Cardiac muscle cell (in vitro differentiated cells and primary cell): Measurements from ENCODE around the gene ARNT2. TPM values are rescaled to one million over a fixed set of nuclear protein-coding genes. Genes with fewer than 3 reads are reported as not detected.

Experiments used
- DNase-seq, 2 donors: peaks; one replicate each; pipeline versions ENCODE4 v3.0.0 to v3.0.0-alpha.2; 2010 to 2017; ENCODE audit warnings: low read depth in 1 of 2, low spot score in 1 of 2
- H3K27ac ChIP-seq: fragments of 200-600 bp; sonication (generic); 2 replicates; pipeline ENCODE4 v1.5.1; 2016
- H3K27me3 ChIP-seq: fragments of 200-600 bp; sonication (generic); 2 replicates; pipeline ENCODE4 v1.6.0; 2016; ENCODE audit warnings: control low read depth
- H3K36me3 ChIP-seq: fragments of 200-600 bp; sonication (generic); 2 replicates; pipeline ENCODE4 v1.5.1; 2016; ENCODE audit warnings: control low read depth
- H3K4me1 ChIP-seq: fragments of 200-600 bp; sonication (generic); 2 replicates; pipeline ENCODE4 v1.8.1; 2017; ENCODE audit warnings: low read depth, mild to moderate bottlenecking, mixed run types
- H3K4me3 ChIP-seq: fragments of 200-600 bp; sonication (generic); 2 replicates; pipeline ENCODE4 v1.5.1; 2016; ENCODE audit warnings: mild to moderate bottlenecking
- H3K9me3 ChIP-seq: fragments of 200-600 bp; sonication (generic); 2 replicates; pipeline ENCODE4 v1.5.1; 2017; ENCODE audit warnings: low read depth, mild to moderate bottlenecking, control low read depth
- polyA plus RNA-seq: library from polyadenylated mRNA; unstranded; fragments of >200 nt; fragmentation: Nextera tagmentation; extraction: Ambion mirVana; gene quantifications from 2 replicates; pipeline ENCODE4 v1.2.1, GENCODE V29; 2016
- total RNA-seq: library from RNA; depleted of rRNA; stranded (reverse); fragments of >200 nt; gene quantifications from 2 replicates; pipeline ENCODE4 v1.2.3, GENCODE V29; 2016
- TF ChIP-seq, protein P1 (sequence below): IDR thresholded peaks from 2 replicates; pipeline ENCODE4 v1.5.1; 2012; ENCODE audit warnings: low read depth, mild to moderate bottlenecking, low read length

ARNT2 gene
- total and polyA plus RNA-seq, 2 experiments from 2014 or later, result 3.8 to 4.4 TPM

DNA sequence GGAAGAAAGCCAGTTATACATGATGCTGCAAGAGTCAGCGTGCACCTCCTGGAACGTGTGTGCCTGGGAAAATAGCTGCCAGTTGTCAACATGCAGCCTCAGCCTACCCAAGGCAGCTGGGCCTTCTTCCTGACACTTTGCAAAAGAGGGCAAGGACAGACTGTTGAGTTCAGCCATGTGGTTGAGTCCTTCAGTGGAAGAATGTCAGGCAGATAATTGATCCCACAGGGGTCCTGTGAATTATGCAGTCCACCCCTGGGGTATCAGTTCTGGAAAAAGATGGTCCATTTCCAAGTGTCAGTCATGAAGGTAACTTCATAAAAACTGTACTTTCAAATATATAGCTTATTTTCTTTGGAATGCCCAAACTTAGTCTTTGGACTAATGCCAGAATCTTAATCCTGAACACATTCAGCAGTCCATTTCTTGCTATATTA is 79.6 kb downstream of the ARNT2 start:
- H3K4me1 ChIP-seq, result no peaks in the 10 kb centered on the region
- DNase-seq, result peak in 1 of 2 donors; percentile 45
- no peaks in the 10 kb centered on the region for H3K36me3 ChIP-seq
- H3K27ac ChIP-seq, result no peak overlapping the region
- TF ChIP-seq, protein P1, sequence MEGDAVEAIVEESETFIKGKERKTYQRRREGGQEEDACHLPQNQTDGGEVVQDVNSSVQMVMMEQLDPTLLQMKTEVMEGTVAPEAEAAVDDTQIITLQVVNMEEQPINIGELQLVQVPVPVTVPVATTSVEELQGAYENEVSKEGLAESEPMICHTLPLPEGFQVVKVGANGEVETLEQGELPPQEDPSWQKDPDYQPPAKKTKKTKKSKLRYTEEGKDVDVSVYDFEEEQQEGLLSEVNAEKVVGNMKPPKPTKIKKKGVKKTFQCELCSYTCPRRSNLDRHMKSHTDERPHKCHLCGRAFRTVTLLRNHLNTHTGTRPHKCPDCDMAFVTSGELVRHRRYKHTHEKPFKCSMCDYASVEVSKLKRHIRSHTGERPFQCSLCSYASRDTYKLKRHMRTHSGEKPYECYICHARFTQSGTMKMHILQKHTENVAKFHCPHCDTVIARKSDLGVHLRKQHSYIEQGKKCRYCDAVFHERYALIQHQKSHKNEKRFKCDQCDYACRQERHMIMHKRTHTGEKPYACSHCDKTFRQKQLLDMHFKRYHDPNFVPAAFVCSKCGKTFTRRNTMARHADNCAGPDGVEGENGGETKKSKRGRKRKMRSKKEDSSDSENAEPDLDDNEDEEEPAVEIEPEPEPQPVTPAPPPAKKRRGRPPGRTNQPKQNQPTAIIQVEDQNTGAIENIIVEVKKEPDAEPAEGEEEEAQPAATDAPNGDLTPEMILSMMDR, result no peak
- no peaks in the 10 kb centered on the region for H3K27me3 ChIP-seq
- no peaks in the 10 kb centered on the region for H3K9me3 ChIP-seq
- H3K4me3 ChIP-seq, result no peak overlapping the region

DNA sequence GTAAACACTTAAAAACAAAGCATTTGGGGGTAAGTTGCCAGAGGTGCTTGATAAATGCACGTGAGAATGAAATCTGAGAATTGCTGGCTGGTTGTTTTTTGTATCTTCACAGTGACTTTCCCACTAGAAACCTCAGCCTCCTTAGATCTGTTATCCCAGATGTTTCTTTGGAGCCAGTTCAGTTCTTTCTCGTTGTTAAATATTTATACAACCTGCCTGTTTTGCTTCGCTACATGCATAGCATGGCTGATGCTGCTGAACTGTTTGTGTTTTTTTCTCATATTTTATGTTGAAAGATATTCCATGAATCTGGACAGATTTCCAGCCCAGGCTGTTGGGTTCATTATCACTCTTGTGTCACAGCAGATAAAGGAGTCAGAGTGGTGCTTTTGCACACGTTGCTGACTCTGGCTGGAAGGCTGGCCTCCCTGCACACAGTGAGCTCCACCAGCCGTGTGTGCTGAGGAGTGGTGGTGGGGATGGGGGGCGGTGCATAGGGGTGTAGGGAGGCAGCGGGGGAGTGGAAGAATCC is 80.2 kb downstream of the ARNT2 start:
- Histone ChIP-seq H3K36me3 (no peaks in the 10 kb centered on the region), H3K27ac (no peak overlapping the region)

DNA sequence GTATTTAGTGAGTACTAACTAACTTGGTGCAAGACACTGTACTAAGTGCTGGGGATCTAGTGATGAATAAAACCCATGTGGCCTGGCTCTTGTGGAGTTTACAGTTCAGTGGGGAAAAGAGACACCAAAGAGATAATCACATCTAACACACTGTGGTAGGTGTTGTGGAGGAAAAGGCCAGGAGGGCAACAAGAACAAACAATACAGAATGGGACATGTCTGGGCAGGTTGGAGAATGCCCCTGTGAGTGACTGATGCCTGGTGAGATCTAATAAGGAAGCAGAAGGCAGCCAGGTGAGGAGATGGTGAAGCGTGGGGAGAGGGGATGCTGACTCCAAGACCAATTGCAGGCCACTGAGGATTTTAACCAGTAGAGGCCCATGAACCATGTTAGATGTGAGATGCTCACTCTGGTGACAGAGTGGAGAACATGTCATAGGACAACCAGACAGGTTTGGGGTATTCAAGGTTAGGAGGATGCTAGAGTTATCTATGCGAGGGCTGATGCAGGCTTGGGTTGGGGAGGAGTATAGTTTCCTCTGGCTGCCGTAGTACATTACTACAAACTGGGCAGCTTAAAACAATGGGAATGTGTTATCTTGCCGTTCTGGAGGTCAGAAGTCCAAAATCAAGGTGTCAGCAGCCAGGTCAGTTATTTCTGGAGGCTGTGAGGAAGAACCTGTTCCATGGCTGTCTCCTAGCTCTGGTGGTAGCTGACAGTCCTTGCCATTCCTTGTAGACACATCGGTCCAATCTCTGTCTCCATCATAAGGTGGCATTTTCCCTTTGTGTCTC is 81.4 kb downstream of the ARNT2 start:
- TF ChIP-seq, protein P1, result no peak
- no peak overlapping the region for H3K27ac ChIP-seq
- DNase-seq, result no peak
- no peaks in the 10 kb centered on the region for H3K4me1 ChIP-seq
- H3K36me3 ChIP-seq, result no peaks in the 10 kb centered on the region
- H3K9me3 ChIP-seq, result no peaks in the 10 kb centered on the region
- no peak overlapping the region for H3K4me3 ChIP-seq
- no peaks in the 10 kb centered on the region for H3K27me3 ChIP-seq

More for the DNA sequence above, 80.2 kb downstream of the ARNT2 start:
- Histone ChIP-seq H3K4me1 (no peaks in the 10 kb centered on the region), H3K27me3 (no peaks in the 10 kb centered on the region), H3K4me3 (no peak overlapping the region), H3K9me3 (no peaks in the 10 kb centered on the region)
- TF ChIP-seq, protein P1, result no peak
- DNase-seq, result peak in 1 of 2 donors; percentile 58

DNA sequence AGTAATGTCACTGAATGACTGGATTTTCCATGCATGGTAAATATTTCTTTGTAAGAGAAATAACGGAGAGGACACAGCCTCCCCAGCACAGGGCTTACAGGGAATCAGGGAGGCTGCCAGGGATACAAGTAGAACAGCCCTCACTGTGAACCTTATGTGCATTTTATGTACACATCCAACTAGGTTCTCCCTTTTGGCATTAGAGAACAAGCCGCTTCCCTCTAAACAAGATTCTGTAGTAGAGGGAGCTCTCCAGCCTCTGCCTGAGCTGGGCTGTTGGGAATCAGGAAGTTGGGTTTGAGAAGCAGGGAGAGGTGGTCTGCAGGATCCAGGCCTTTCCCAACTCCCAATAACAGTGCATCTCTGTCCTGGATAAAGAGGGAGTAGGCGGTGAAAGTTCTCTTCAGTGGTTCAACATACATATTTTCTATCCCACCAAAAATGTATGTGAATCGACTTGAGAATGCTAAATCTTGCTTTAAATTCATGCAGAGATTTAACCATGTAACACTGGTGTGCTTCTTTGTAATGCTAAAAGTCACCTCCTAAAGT is 83.7 kb downstream of the ARNT2 start:
- Histone ChIP-seq H3K27ac (no peak overlapping the region), H3K4me3 (no peak overlapping the region), H3K9me3 (no peaks in the 10 kb centered on the region), H3K36me3 (no peaks in the 10 kb centered on the region), H3K27me3 (no peaks in the 10 kb centered on the region), H3K4me1 (no peaks in the 10 kb centered on the region)
- DNase-seq, result no peak
- TF ChIP-seq, protein P1, result no peak

DNA sequence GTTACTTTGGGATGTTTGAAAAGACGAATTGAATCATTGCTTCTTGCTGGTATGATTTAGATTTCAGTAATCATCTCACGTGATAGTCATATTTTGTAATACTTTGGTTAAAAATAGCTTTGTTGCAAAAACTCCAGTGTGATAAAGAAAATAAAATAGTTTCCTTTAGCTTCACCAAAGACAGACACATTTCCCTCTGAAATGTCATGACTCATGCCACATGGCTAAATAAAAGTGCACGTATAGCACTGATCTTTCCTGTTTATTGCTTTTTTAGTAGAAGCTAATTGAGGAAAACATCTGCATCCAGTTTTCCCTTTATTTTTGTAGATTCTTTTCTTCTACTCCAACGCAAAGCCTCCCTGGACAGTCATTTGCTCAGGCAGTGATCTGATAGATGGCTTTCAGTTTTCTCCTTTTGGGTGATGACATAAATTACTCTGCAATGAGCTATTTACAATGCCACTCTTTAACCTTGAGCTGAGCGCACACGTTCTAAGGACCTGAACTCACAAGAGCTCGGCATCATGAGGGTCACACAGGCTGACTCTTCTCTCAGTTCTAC is 84.9 kb downstream of the ARNT2 start:
- Histone ChIP-seq H3K27ac (no peak overlapping the region), H3K9me3 (no peaks in the 10 kb centered on the region), H3K27me3 (no peaks in the 10 kb centered on the region), H3K4me1 (no peaks in the 10 kb centered on the region), H3K36me3 (no peaks in the 10 kb centered on the region), H3K4me3 (no peak overlapping the region)
- DNase-seq, result peak in 1 of 2 donors; percentile 78
- TF ChIP-seq, protein P1, result no peak
